Measurements from ENCODE around the gene GRB14.

- TF ChIP-seq GATA4 (IDR thresholded peaks at IDR 0.05; ENCODE audit: borderline replicate concordance, low read depth) = no peak
- no peak for TF ChIP-seq NR1H2 (CRISPR knock-in tag; IDR thresholded peaks at IDR 0.05; ENCODE audit: borderline replicate concordance, low read depth)
These were observed 453 bp upstream of the GRB14 start for GRCh38 chr2:164621764-164622105.
